H1 (cell line): ENCODE measurements around the gene ADAMTS16. TPM values are rescaled to one million over a fixed set of nuclear protein-coding genes. Genes with fewer than 3 reads are reported as not detected.

Experiments
- CTCF ChIA-PET: fragments of 300-600 bp; sonication (Branson Sonifier 250); formaldehyde crosslinking; loops from one replicate; lab custom pipeline; 2021; ENCODE audit not compliant: partially characterized antibody; lab: Charles Lee
- POLR2A ChIA-PET: fragments of 300-600 bp; sonication (Branson Sonifier 250); formaldehyde crosslinking; loops from one replicate; lab custom pipeline; 2021; ENCODE audit warnings: inconsistent platforms; ENCODE audit not compliant: partially characterized antibody; lab: Charles Lee
- DNase-seq, 2 experiments: peaks; one replicate each; pipeline versions ENCODE4 v3.0.0 to v3.0.0-alpha.2; 2010 to 2022; ENCODE audit warnings: low spot score in 2 of 2, low read depth in 1 of 2, mixed read lengths in 1 of 2
- FAIRE-seq: peaks from 2 replicates; lab custom pipeline; 2011; peaks lifted over from hg19 to GRCh38; lab: Jason Lieb, UNC
- H2AFZ ChIP-seq: 2 replicates; pipeline ENCODE4 v1.8.1; 2012; ENCODE audit warnings: low read length, inconsistent platforms
- H2AK5ac ChIP-seq: 2 replicates; pipeline ENCODE4 v1.6.1; 2013; ENCODE audit warnings: low read depth, low read length
- H2BK120ac ChIP-seq: replicated peaks from 2 replicates; pipeline ENCODE3; 2013; ENCODE audit warnings: low read depth, low read length, inconsistent platforms
- H2BK12ac ChIP-seq: 2 replicates; pipeline ENCODE4 v1.6.1; 2013; ENCODE audit warnings: low read depth, low read length
- H2BK15ac ChIP-seq: 2 replicates; pipeline ENCODE4 v1.6.1; 2013; ENCODE audit warnings: low read length
- H2BK20ac ChIP-seq: 2 replicates; pipeline ENCODE4 v1.6.1; 2013; ENCODE audit warnings: low read length
- H2BK5ac ChIP-seq: 2 replicates; pipeline ENCODE4 v1.6.1; 2013; ENCODE audit warnings: low read depth, low read length
- H3K14ac ChIP-seq: 2 replicates; pipeline ENCODE4 v1.6.1; 2013; ENCODE audit warnings: inconsistent platforms; ENCODE audit not compliant: insufficient read length
- H3K18ac ChIP-seq: 2 replicates; pipeline ENCODE4 v1.6.1; 2013; ENCODE audit warnings: low read length; ENCODE audit errors: extremely low read depth
- H3K23ac ChIP-seq: 2 replicates; pipeline ENCODE4 v1.6.1; 2013; ENCODE audit warnings: inconsistent platforms; ENCODE audit not compliant: insufficient read length
- H3K23me2 ChIP-seq: 2 replicates; pipeline ENCODE4 v1.6.1; 2013; ENCODE audit warnings: low read depth, low read length
- H3K27ac ChIP-seq: 2 replicates; pipeline ENCODE4 v1.6.1; 2011; ENCODE audit warnings: low read depth, low read length, inconsistent platforms
- H3K27me3 ChIP-seq, 4 experiments: replicated peaks in 1 of 4; 1 replicate in 1 of 4; 2 replicates in 3 of 4; pipeline versions ENCODE4 v1.6.1 to v1.8.1; 2011 to 2013; ENCODE audit warnings: low read length in 3 of 4, mild to moderate bottlenecking in 3 of 4, inconsistent platforms in 2 of 4, mixed read lengths in 2 of 4, moderate library complexity in 1 of 4; ENCODE audit not compliant: control insufficient read depth in 3 of 4, insufficient read depth in 3 of 4; ENCODE audit errors: extremely low read depth in 1 of 4
- H3K36me3 ChIP-seq, 4 experiments: 2 replicates each; pipeline versions ENCODE4 v1.6.1 to v1.8.1; 2011 to 2013; ENCODE audit warnings: mild to moderate bottlenecking in 4 of 4, low read length in 3 of 4, moderate library complexity in 2 of 4, control low read depth in 1 of 4, inconsistent platforms in 1 of 4; ENCODE audit not compliant: insufficient read depth in 4 of 4, control insufficient read depth in 2 of 4
- H3K4ac ChIP-seq: replicated peaks from 2 replicates; pipeline ENCODE3; 2013; ENCODE audit warnings: low read length, low read depth, mixed read lengths, inconsistent platforms; ENCODE audit not compliant: insufficient read length
- H3K4me1 ChIP-seq, 4 experiments: replicated peaks in 1 of 4; 1 replicate in 1 of 4; 2 replicates in 3 of 4; pipeline versions ENCODE4 v1.6.1 to v1.8.1; 2011 to 2013; ENCODE audit warnings: low read length in 3 of 4, inconsistent platforms in 2 of 4, mixed read lengths in 1 of 4; ENCODE audit not compliant: insufficient read depth in 4 of 4, control insufficient read depth in 3 of 4
- H3K4me2 ChIP-seq, 2 experiments: 2 replicates each; pipeline versions ENCODE4 v1.6.1 to v1.8.1; 2011 to 2013; ENCODE audit warnings: low read depth in 2 of 2, low read length in 2 of 2, control low read depth in 1 of 2, inconsistent platforms in 1 of 2, mild to moderate bottlenecking in 1 of 2; ENCODE audit not compliant: insufficient read depth in 1 of 2
- H3K4me3 ChIP-seq, 4 experiments: fragments of 200-600, 300-600 bp in 1 of 4; sonication (generic), shearing (Covaris generic), sonication (Bioruptor Twin) in 1 of 4; 2 replicates each; pipeline versions ENCODE4 v1.5.1 to v1.8.1; 2011 to 2016; ENCODE audit warnings: low read length in 4 of 4, low read depth in 3 of 4, control low read depth in 2 of 4, inconsistent platforms in 2 of 4, mild to moderate bottlenecking in 2 of 4, mixed read lengths in 1 of 4, moderate library complexity in 1 of 4; ENCODE audit not compliant: insufficient read depth in 2 of 4; ENCODE audit errors: extremely low read depth in 1 of 4
- H3K56ac ChIP-seq: replicated peaks from 2 replicates; pipeline ENCODE3; 2013; ENCODE audit warnings: low read depth, mild to moderate bottlenecking, mixed read lengths, low read length, inconsistent platforms; ENCODE audit not compliant: insufficient read length
- H3K79me1 ChIP-seq: 2 replicates; pipeline ENCODE4 v1.6.1; 2013; ENCODE audit warnings: low read depth, low read length, control low read depth
- H3K79me2 ChIP-seq, 2 experiments: 2 replicates each; pipeline versions ENCODE4 v1.6.1 to v1.8.1; 2012 to 2013; ENCODE audit warnings: low read length in 2 of 2, mild to moderate bottlenecking in 2 of 2, inconsistent platforms in 1 of 2; ENCODE audit not compliant: insufficient read depth in 2 of 2, control insufficient read depth in 1 of 2
- H3K9ac ChIP-seq, 4 experiments: replicated peaks in 1 of 4; 1 replicate in 1 of 4; 2 replicates in 3 of 4; pipeline versions ENCODE4 v1.6.1 to v1.8.1; 2011 to 2013; ENCODE audit warnings: low read depth in 3 of 4, low read length in 3 of 4, control low read depth in 2 of 4, mild to moderate bottlenecking in 2 of 4, moderate library complexity in 2 of 4, inconsistent platforms in 1 of 4; ENCODE audit errors: extremely low read depth in 1 of 4
- H3K9me3 ChIP-seq, 2 experiments: 2 replicates each; pipeline versions ENCODE4 v1.6.1 to v1.8.1; 2012 to 2013; ENCODE audit warnings: mild to moderate bottlenecking in 2 of 2, moderate library complexity in 2 of 2, control low read depth in 1 of 2, inconsistent platforms in 1 of 2, low read depth in 1 of 2, low read length in 1 of 2, mixed read lengths in 1 of 2; ENCODE audit not compliant: insufficient read depth in 2 of 2
- H4K20me1 ChIP-seq, 2 experiments: replicated peaks in 1 of 2; 2 replicates each; pipeline versions ENCODE3 to v1.8.1; 2011 to 2013; ENCODE audit warnings: inconsistent platforms in 2 of 2, low read length in 2 of 2, mild to moderate bottlenecking in 1 of 2; ENCODE audit not compliant: insufficient read depth in 2 of 2, control insufficient read depth in 1 of 2
- H4K5ac ChIP-seq: 2 replicates; pipeline ENCODE4 v1.6.1; 2013; ENCODE audit warnings: low read length, low read depth, mixed read lengths, inconsistent platforms; ENCODE audit not compliant: insufficient read length
- H4K8ac ChIP-seq: 2 replicates; pipeline ENCODE4 v1.8.0; 2013; ENCODE audit warnings: mild to moderate bottlenecking, moderate library complexity, low read length, inconsistent platforms; ENCODE audit not compliant: insufficient read depth; ENCODE audit errors: extremely low read depth
- H4K91ac ChIP-seq: replicated peaks from 2 replicates; pipeline ENCODE3; 2013; ENCODE audit warnings: low read length, mixed read lengths, inconsistent platforms; ENCODE audit not compliant: insufficient read length
- CEBPB ChIP-seq: IDR thresholded peaks from 2 replicates; pipeline ENCODE4 v1.6.1; 2012; ENCODE audit warnings: low read depth, low read length
- HDAC2 ChIP-seq, 2 experiments: fragments of 300-600 bp in 1 of 2; sonication (generic) in 1 of 2; IDR thresholded peaks; 2 replicates each; pipeline ENCODE4 v1.6.1; 2011 to 2012; ENCODE audit warnings: low read depth in 2 of 2, low read length in 2 of 2, mild to moderate bottlenecking in 2 of 2, moderate library complexity in 2 of 2, borderline replicate concordance in 1 of 2, inconsistent platforms in 1 of 2
- PHF8 ChIP-seq: fragments of 200-600 bp; sonication (generic); conservative IDR thresholded peaks from 2 replicates; pipeline ENCODE4 v1.7.1; 2012; ENCODE audit warnings: low read depth, mild to moderate bottlenecking, inconsistent platforms, low read length, moderate library complexity
- TAF7 ChIP-seq: optimal IDR thresholded peaks from 2 replicates; pipeline ENCODE3; 2011; ENCODE audit warnings: low read depth, mild to moderate bottlenecking, inconsistent platforms, low read length, moderate library complexity, borderline replicate concordance
- WGBS, 2 experiments: shearing (Covaris generic) in 1 of 2; methylation state at CpG; one replicate each; pipeline versions ENCODE4 v1.1.6 to v1.1.7; 2013 to 2015; ENCODE audit warnings: low lambda C conversion rate in 2 of 2, mixed read lengths in 2 of 2, inconsistent platforms in 1 of 2, low coverage in 1 of 2, missing lambda C conversion rate in 1 of 2; ENCODE audit not compliant: insufficient replicate concordance in 2 of 2, insufficient coverage in 1 of 2, insufficient read length in 1 of 2; ENCODE audit errors: extremely low coverage in 1 of 2, missing lambda C conversion rate in 1 of 2; 5-methylcytosine and 5-hydroxymethylcytosine counted together
- polyA plus RNA-seq, 7 experiments: library from polyadenylated mRNA; depleted of rRNA in 3 of 7; stranded (reverse) in 5 of 7; unstranded in 2 of 7; fragments of >200 nt in 5 of 7; fragments of 200-250 nt in 2 of 7; gene quantifications; 1 replicate in 5 of 7; 2 replicates in 1 of 7; 4 replicates in 1 of 7; pipeline versions ENCODE4 v1.2.1 to v1.2.3, GENCODE V29; 2011 to 2013; ENCODE audit warnings: missing spikeins in 2 of 7, mixed read lengths in 2 of 7
- total RNA-seq: library from RNA; stranded (reverse); fragmentation: NEBNext Ultra II Directional; extraction: Animal tissue kit (Norgen Biotek cat#: 25700); gene quantifications from 2 replicates; pipeline ENCODE4 v1.2.1, GENCODE V29; 2021
- TF ChIP-seq, protein P1 (sequence below): IDR thresholded peaks from 2 replicates; pipeline ENCODE4 v1.6.1; 2012; ENCODE audit warnings: low read length, inconsistent platforms

The ADAMTS16 gene
- total and polyA plus RNA-seq, 2 of the 8 experiments (the other 6 are each of a cell fraction or from before 2014, with no cell fraction given): 3.7 to 16.0 TPM

DNA sequence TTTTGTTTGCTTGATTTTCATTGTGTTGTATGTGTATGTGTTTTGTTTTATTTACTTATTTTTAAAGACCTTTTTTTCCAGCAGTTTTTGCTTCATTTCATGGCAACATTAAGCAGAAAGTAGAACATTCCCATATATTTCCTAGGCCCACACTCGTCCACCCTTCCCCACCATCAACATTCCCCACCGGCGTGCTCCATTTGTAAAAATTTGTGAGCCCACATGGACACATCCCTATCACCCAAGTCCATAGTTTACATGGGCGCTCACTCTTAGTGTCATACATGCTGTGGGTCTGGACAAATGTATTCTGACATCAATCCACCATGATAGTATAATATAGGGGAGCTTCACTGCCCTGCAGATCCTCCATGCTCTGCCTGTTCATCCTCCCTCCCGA is 133.8 kb downstream of the ADAMTS16 start:
- no peak overlapping the region for H2AFZ ChIP-seq
- H3K23ac ChIP-seq: no peak overlapping the region
- no peak overlapping the region for H4K8ac ChIP-seq
- FAIRE-seq (no peak), DNase-seq (no peak)
- H3K9me3 ChIP-seq: no peaks in the 10 kb centered on the region
- no peak overlapping the region for H3K14ac ChIP-seq
- no peak overlapping the region for H2AK5ac ChIP-seq
- no peak overlapping the region for H2BK20ac ChIP-seq
- TF ChIP-seq, protein P1, sequence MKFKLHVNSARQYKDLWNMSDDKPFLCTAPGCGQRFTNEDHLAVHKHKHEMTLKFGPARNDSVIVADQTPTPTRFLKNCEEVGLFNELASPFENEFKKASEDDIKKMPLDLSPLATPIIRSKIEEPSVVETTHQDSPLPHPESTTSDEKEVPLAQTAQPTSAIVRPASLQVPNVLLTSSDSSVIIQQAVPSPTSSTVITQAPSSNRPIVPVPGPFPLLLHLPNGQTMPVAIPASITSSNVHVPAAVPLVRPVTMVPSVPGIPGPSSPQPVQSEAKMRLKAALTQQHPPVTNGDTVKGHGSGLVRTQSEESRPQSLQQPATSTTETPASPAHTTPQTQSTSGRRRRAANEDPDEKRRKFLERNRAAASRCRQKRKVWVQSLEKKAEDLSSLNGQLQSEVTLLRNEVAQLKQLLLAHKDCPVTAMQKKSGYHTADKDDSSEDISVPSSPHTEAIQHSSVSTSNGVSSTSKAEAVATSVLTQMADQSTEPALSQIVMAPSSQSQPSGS: no peak
- TF ChIP-seq PHF8: no peak
- TF ChIP-seq HDAC2 (IDR thresholded peaks at IDR 0.05; ENCODE audit: borderline replicate concordance in 1 of 2, low read depth in 2 of 2, low read length in 2 of 2): no peak
- TF ChIP-seq CEBPB: no peak
- TF ChIP-seq TAF7: no peak
- TF ChIP-seq, all 59 proteins: peak for 0
- Histone ChIP-seq H3K27me3 (no peaks in the 10 kb centered on the region), H3K27ac (no peak overlapping the region), H3K56ac (no peak overlapping the region), H3K4me1 (peaks cover 2 to 11% (median 7%) of the 10 kb centered on the region in 4 experiments; a peak in 5 of 7 replicates), H4K91ac (no peak overlapping the region), H3K36me3 (no peaks in the 10 kb centered on the region; a peak in 1 of 8 replicates), H2BK15ac (no peak overlapping the region), H3K9ac (no peak overlapping the region), H3K4me2 (no peak overlapping the region), H2BK12ac (no peak overlapping the region), H3K79me1 (no peaks in the 10 kb centered on the region), H2BK5ac (no peak overlapping the region), H4K20me1 (no peaks in the 10 kb centered on the region), H2BK120ac (no peak overlapping the region), H3K79me2 (no peaks in the 10 kb centered on the region), H4K5ac (no peak overlapping the region), H3K4ac (no peak overlapping the region), H3K18ac (no peak overlapping the region), H3K4me3 (no peak overlapping the region), H3K23me2 (no peaks in the 10 kb centered on the region)
- ChIA-PET CTCF (interaction anchor here (0.9 to 1.7 kb wide), 2 partner anchors 13 to 19 kb away, joined by 3 to 9 read pairs; no protein-coding TSS in a partner anchor), POLR2A (no interaction called here)
- WGBS, 2 experiments: 91% methylated on average over 5 of the region's 5 CpGs; no CpG with 5 or more reads in 1 of the 2 experiments
